HL-60 (cell line): ENCODE measurements around the gene NT5C3A.

Experiments used
- DNase-seq, 2 experiments: peaks; one replicate each; pipeline ENCODE4 v3.0.0-alpha.2; 2010 to 2020; ENCODE audit warnings: low read depth in 1 of 2, low spot score in 1 of 2
- H3K27ac ChIP-seq: fragments of 250-450 bp; sonication (Bioruptor Pico); replicated peaks from 2 replicates; pipeline ENCODE4 v1.5.1; 2020; ENCODE audit warnings: mild to moderate bottlenecking, moderate library complexity
- H3K27me3 ChIP-seq: fragments of 250-450 bp; sonication (Bioruptor Pico); 2 replicates; pipeline ENCODE4 v1.5.1; 2021; ENCODE audit warnings: mild to moderate bottlenecking, moderate library complexity; ENCODE audit not compliant: insufficient read depth, poor library complexity, severe bottlenecking
- H3K4me3 ChIP-seq: replicated peaks from 2 replicates; pipeline ENCODE4 v1.5.1; 2011; ENCODE audit warnings: mild to moderate bottlenecking, control low read depth, low read length; ENCODE audit not compliant: insufficient read depth
- CTCF ChIP-seq: IDR thresholded peaks from one replicate; pipeline ENCODE4 v1.5.1; 2011; ENCODE audit warnings: low read length, control low read depth, inconsistent platforms; ENCODE audit not compliant: insufficient read depth
- GABPA ChIP-seq: IDR thresholded peaks from 2 replicates; pipeline ENCODE4 v1.6.1; 2012; ENCODE audit warnings: low read depth
- POLR2AphosphoS5 ChIP-seq: IDR thresholded peaks from 2 replicates; pipeline ENCODE4 v1.6.1; 2012; ENCODE audit warnings: low read depth
- REST ChIP-seq: IDR thresholded peaks from 2 replicates; pipeline ENCODE4 v1.6.1; 2012; ENCODE audit warnings: low read depth; ENCODE audit not compliant: insufficient replicate concordance
- SPI1 ChIP-seq: IDR thresholded peaks from 2 replicates; pipeline ENCODE4 v1.6.1; 2012; ENCODE audit warnings: low read depth, mild to moderate bottlenecking, borderline replicate concordance

Gene NT5C3A

GRCh38 chr7:33043501-33044400 lies 18.8 kb downstream of the NT5C3A start:
- no peak overlapping the region for H3K4me3 ChIP-seq
- no peak for DNase-seq
- H3K27me3 ChIP-seq = no peaks in the 10 kb centered on the region
- no peak for TF ChIP-seq REST
- no peak for TF ChIP-seq CTCF
- no peak for TF ChIP-seq GABPA
- TF ChIP-seq SPI1 = no peak
- no peak for TF ChIP-seq POLR2AphosphoS5
- no peak overlapping the region for H3K27ac ChIP-seq

- Histone ChIP-seq H3K27me3 (no peaks in the 10 kb centered on the region), H3K27ac (no peak overlapping the region; the same call in 1 of the 2 replicates), H3K4me3 (no peak overlapping the region)
- no peak for DNase-seq
- TF ChIP-seq GABPA = no peak
- no peak for TF ChIP-seq CTCF
- no peak for TF ChIP-seq POLR2AphosphoS5
- no peak for TF ChIP-seq SPI1
- TF ChIP-seq REST = no peak
Measured at GRCh38 chr7:33041631-33042428, 20.7 kb downstream of the NT5C3A start.

- peak; percentile 55 for TF ChIP-seq SPI1
- no peak for TF ChIP-seq POLR2AphosphoS5
- no peak overlapping the region for H3K4me3 ChIP-seq
Measured at GRCh38 chr7:33040803-33041516, 21.6 kb downstream of the NT5C3A start.

More at GRCh38 chr7:33040803-33041516, 21.6 kb downstream of the NT5C3A start:
- no peaks in the 10 kb centered on the region for H3K27me3 ChIP-seq
- peak overlapping the region; percentile 1; the same call in 1 of the 2 replicates for H3K27ac ChIP-seq
- peak in 1 of 2 experiments; percentile 15 for DNase-seq
